GM18861 (cell line): ENCODE results near the gene CAMSAP2.

Source experiments
- ATAC-seq: cut with Tn5 transposase; IDR thresholded peaks from one replicate; pipeline ENCODE4 v1.9.1; 2021; ENCODE audit not compliant: unreplicated experiment

Gene CAMSAP2

DNA sequence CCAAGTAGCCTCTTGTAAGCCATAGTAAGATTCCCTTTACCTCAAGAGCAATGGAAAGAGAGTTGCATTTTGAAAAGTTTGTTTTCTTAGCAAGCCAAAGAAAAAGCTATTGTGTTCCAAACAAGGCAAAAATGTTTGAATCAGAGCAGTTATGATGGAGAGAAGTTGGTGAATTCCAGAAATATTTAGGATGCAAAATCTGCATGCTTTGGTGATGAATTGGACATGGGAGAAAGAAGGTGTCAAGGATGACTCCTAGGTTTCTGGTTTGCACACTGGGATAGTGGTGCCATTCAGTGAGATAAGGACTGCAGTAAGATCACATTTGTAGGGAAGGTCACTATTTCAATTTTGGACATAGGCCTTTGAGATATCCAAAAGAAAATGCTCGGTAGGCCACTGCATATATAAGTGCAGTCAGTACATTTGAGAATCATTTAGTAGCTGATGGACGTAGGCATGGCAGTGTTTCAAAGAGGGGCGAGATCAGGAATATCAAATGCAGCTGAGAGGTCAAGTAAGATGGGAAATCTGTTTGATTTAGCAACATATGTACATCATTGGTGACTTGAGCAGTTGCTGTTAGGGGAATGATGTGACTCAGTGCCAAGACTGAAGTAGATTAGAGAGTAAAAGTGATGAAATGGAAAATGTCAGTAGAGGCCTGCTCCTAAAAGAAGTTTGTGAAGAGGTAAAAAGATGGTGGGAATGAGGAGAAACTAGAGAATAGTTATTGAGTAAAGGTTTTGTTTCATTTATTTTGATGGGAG, 100.2 kb downstream of the CAMSAP2 start:
- ATAC-seq = no peak

DNA sequence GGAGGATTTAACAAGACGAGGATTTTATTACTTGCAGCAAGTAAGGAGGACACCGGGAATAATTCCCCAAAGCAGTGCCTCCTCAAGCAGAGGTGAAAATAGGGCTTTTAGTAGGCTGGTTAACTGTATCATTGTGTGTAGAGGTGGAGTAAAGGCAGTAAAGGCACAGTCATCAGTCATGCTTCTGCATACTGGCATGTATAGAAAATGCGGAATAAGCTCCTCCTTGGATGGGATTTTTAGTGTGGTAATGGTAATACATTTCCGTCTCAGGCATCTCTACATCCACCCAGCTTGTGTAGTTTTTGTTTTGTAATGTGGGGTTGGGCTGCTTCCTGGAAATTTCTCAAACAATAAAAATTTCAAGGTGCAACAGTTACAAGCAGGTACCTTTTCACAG, 106.7 kb downstream of the CAMSAP2 start:
- ATAC-seq = no peak

- no peak for ATAC-seq
These were observed 107.7 kb downstream of the CAMSAP2 start for GRCh38 chr1:200846398-200846797.

DNA sequence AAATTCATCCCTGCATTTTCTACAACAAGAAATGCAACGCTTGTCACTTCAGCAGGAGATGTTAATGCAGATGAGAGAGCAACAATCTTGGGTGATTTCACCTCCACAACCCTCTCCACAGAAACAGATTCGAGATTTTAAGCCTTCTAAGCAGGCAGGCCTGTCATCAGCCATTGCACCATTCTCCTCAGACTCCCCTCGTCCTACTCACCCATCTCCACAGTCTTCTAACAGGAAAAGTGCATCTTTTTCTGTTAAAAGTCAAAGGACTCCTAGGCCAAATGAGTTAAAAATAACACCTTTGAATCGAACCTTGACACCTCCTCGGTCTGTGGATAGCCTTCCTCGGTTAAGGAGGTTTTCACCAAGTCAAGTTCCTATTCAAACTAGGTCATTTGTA, 110.7 kb downstream of the CAMSAP2 start:
- no peak for ATAC-seq

- ATAC-seq = no peak
These were observed 111.9 kb downstream of the CAMSAP2 start for GRCh38 chr1:200850554-200850953.

GRCh38 chr1:200856716-200857357, 118.1 kb downstream of the CAMSAP2 start:
- ATAC-seq = no peak

DNA sequence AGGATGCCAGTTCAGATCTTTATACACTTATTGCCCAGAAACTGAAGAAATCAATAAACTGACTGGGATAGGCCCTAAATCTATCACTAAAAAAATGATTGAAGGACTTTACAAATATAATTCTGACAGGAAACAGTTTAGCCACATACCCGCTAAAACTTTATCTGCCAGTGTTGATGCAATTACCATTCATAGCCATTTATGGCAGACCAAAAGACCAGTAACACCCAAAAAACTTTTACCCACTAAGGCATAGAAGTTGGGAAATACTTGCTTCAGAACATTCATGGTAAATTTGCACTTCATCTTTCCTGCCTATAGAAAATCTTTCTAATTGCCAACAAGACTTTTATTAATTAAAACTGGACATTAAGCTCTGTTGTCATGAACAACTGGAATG, 119.1 kb downstream of the CAMSAP2 start:
- ATAC-seq = no peak

DNA sequence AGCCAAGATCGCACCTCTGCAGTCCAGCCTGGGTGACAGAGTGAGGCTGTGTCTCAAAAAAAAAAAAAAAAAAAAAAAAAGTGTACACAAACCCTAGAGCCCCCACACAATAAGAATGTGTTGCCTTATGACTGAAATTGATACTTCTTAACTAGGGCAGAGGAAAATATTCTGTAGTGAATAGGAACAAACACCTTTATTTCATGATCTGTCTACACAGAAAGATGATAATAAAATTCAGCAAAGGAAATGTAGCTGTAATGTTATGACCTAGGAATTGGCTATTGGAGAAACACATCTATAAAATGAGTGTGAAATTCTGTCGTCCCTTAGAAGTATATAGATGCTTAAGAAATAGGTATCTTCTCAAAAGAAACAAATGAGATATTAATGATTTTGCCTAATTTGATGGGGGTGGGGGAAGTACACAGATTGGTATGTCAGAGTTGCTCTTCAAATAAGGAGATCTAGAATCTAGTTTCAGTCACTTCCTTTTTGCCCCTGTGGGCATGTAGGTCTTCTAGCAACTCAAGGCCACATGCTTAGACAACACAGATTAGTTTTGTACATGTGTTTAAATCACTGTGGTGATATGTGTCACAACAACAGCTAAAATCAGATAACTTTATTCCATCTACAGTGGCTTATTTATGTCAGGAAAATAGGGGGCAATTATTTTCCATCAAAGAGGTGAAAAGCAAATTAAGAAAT, 123.4 kb downstream of the CAMSAP2 start:
- ATAC-seq = peak; percentile 27

GRCh38 chr1:200862713-200863415, 124.2 kb downstream of the CAMSAP2 start:
- no peak for ATAC-seq

GRCh38 chr1:200866116-200866515, 127.4 kb downstream of the CAMSAP2 start:
- no peak for ATAC-seq

GRCh38 chr1:200866521-200866920, 127.8 kb downstream of the CAMSAP2 start:
- peak; percentile 63 for ATAC-seq

- ATAC-seq = peak; percentile 3
These were observed 128.5 kb downstream of the CAMSAP2 start for GRCh38 chr1:200867018-200867811.

DNA sequence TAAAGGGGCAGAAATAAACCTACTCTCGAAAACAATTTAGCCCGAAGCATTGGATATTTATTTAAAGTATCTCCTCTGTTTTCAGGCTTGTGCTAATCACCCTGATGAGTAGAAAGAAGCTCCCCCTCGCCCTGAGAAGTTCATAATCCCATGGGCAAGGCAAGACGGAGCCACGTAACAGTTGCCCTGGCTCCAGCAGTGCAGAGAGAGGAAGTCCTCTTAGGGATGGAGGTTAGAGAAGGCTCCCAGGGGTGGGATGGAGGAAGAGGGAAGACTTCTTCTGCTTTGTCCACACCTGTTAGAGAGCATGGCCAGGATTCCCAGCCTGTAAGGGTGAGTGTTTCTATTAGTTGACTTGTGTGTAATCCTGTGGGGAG, 130.7 kb downstream of the CAMSAP2 start:
- no peak for ATAC-seq

GRCh38 chr1:200869753-200870391, 131.2 kb downstream of the CAMSAP2 start:
- peak; percentile 43 for ATAC-seq

DNA sequence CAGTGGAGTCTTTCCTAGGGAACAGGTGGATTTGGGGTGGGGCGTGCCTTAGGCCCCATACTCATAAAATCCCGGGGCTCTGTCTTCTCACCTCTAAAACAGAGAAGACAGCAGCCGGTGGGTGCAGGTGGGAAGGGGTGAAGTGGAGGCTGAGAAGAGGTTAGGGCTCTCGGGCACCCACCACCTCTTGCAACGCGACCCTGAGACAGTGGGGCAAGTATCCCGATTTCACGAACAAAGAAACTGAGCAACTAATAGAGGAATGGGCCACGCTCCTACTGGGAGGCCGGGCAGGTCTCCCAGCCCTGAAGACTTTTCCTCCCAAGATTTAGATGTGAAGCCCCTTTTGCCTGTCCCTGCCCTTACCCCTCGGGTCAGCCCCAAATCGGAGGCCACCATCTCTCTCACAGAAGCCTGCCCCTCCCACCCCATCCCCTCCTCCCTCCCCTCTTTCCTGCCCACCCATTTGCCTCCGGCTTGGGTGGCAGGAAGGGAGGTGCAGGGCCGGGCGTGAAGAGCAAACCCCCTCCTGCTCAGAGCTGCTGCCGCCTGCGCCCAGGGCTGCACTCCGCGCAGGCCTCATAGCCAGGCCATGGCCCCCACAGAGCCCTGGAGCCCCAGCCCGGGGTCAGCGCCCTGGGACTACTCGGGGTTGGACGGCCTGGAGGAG, 133.9 kb downstream of the CAMSAP2 start, which contains the start of gene GPR25:
Gene GPR25 (plus strand): TSS at position 536 of the 670 bp plus-strand sequence. CDS start 57 bp downstream, at position 593.
- ATAC-seq = no peak

DNA sequence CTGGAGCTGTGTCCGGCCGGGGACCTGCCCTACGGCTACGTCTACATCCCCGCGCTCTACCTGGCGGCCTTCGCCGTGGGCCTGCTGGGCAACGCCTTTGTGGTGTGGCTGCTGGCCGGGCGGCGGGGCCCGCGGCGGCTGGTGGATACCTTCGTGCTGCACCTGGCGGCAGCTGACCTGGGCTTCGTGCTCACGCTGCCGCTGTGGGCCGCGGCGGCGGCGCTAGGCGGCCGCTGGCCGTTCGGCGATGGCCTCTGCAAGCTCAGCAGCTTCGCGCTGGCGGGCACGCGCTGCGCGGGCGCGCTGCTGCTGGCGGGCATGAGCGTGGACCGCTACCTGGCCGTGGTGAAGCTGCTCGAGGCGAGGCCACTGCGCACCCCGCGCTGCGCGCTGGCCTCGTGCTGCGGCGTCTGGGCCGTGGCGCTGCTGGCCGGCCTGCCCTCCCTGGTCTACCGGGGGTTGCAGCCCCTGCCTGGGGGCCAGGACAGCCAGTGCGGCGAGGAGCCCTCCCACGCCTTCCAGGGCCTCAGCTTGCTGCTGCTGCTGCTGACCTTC, 134.5 kb downstream of the CAMSAP2 start:
- no peak for ATAC-seq

GRCh38 chr1:200873671-200874397, 135.1 kb downstream of the CAMSAP2 start:
- ATAC-seq = no peak

GRCh38 chr1:200874694-200875093, 136.0 kb downstream of the CAMSAP2 start:
- no peak for ATAC-seq
